A549 treated with RU486 at 1 μM for 4 hours (cell line): ENCODE data around the gene CPNE1. TPM values are rescaled to one million over a fixed set of nuclear protein-coding genes. Genes with fewer than 3 reads are reported as not detected.

ENCODE experiments used
- total RNA-seq: library from RNA; stranded (reverse); fragments of 200-300 nt; extraction: Qiagen RNA extraction; gene quantifications from 5 replicates; pipeline ENCODE4 v1.2.3, GENCODE V29; 2022; ENCODE audit warnings: low read depth

Gene CPNE1
- total RNA-seq, result 161 to 226 TPM (median 210 TPM) in 5 replicates

GRCh38 chr20:35664466-35665206 lies at the start of gene CPNE1, which contains the start of gene RBM12:
CPNE1 (minus strand) TSS chr20:35664900; CDS start chr20:35632923, 31,977 bp downstream.
RBM12 (minus strand) TSS chr20:35664900; CDS start chr20:35655322, 9,578 bp downstream.

GRCh38 chr20:35699127-35699956 lies 34.6 kb upstream of the CPNE1 start, which contains the start of the genes NFS1 and ROMO1:
NFS1 (minus strand) TSS chr20:35699352; CDS start chr20:35699288, 64 bp downstream.
ROMO1 (plus strand) TSS chr20:35699405; CDS start chr20:35699633, 228 bp downstream.

GRCh38 chr20:35615667-35616464 lies 48.8 kb downstream of the CPNE1 start, which contains the start of gene SPAG4:
SPAG4 (plus strand) TSS chr20:35615829; CDS start chr20:35616004, 175 bp downstream.

Other genes with a start within 250 kb of the CPNE1 start
- not detected in 5 replicates for gene GDF5, start 226.7 kb downstream of the CPNE1 start, total RNA-seq
- 21.8 to 25.4 TPM (median 23.2 TPM) in 5 replicates for gene CEP250, start 209.3 kb downstream of the CPNE1 start, total RNA-seq
- not detected in 5 replicates for gene C20orf173, start 135.2 kb downstream of the CPNE1 start, total RNA-seq
- gene ERGIC3, start 122.8 kb downstream of the CPNE1 start, total RNA-seq, result 215 to 255 TPM (median 242 TPM) in 5 replicates
- gene SPAG4, start 49.1 kb downstream of the CPNE1 start, total RNA-seq, result 3.6 to 6.0 TPM (median 4.5 TPM) in 5 replicates
- 71.1 to 88.6 TPM (median 84.2 TPM) in 5 replicates for gene RBM12, start within 50 bp of the CPNE1 start, total RNA-seq
- gene NFS1, start 34.5 kb upstream of the CPNE1 start, total RNA-seq, result 27.9 to 38.0 TPM (median 32.2 TPM) in 5 replicates
- 307 to 374 TPM (median 332 TPM) in 5 replicates for gene ROMO1, start 34.5 kb upstream of the CPNE1 start, total RNA-seq
- 162 to 210 TPM (median 176 TPM) in 5 replicates for gene RBM39, start 77.4 kb upstream of the CPNE1 start, total RNA-seq
- 23.4 to 29.2 TPM (median 24.9 TPM) in 5 replicates for gene PHF20, start 107.1 kb upstream of the CPNE1 start, total RNA-seq